Gastroesophageal sphincter (tissue), 4 donors: ENCODE data around the gene EPB41L4B. TPM values are rescaled to one million over a fixed set of nuclear protein-coding genes. Genes with fewer than 3 reads are reported as not detected.
"Not testable (repeated sequence)": the region's sequence is repeated elsewhere in the genome, so short reads cannot be mapped to it uniquely, and the experiment has no call there.

Experiments
- ATAC-seq: fragments of 150-250 bp; one replicate; pipeline ENCODE4 v1.9.1; 2016; ENCODE audit warnings: mild to moderate bottlenecking, moderate library complexity
- H3K27ac ChIP-seq, 4 donors: fragments of 200-600 bp; sonication (generic) in 3 of 4; 1 replicate in 3 of 4; 2 replicates in 1 of 4; pipeline ENCODE4 v1.5.1; 2016 to 2019
- H3K27me3 ChIP-seq: fragments of 200-600 bp; sonication (generic); one replicate; pipeline ENCODE4 v1.5.1; 2019
- H3K36me3 ChIP-seq, 2 donors: fragments of 200-600 bp; sonication (generic); one replicate each; pipeline ENCODE4 v1.5.1; 2019; ENCODE audit warnings: control low read depth in 1 of 2
- H3K4me1 ChIP-seq, 3 donors: fragments of 200-600 bp; sonication (generic); 1 replicate in 2 of 3; 2 replicates in 1 of 3; pipeline ENCODE4 v1.5.1; 2016 to 2019; ENCODE audit warnings: control low read depth in 2 of 3
- H3K4me3 ChIP-seq, 2 donors: fragments of 200-600 bp; sonication (generic); one replicate each; pipeline ENCODE4 v1.5.1; 2019; ENCODE audit warnings: mild to moderate bottlenecking in 1 of 2, moderate library complexity in 1 of 2
- H3K9me3 ChIP-seq, 3 donors: fragments of 200-600 bp; sonication (generic); one replicate each; pipeline ENCODE4 v1.5.1; 2017 to 2019; ENCODE audit warnings: control low read depth in 2 of 3
- CTCF ChIP-seq, 4 experiments: fragments of 200-600 bp in 2 of 4; fragments of 450-650 bp in 2 of 4; sonication (generic) in 1 of 4; IDR thresholded peaks; one replicate each; pipeline ENCODE4 v1.5.1; 2017 to 2019; ENCODE audit warnings: antibody characterized with exemption in 4 of 4, mild to moderate bottlenecking in 2 of 4, moderate library complexity in 2 of 4
- EP300 ChIP-seq: sonication (generic); formaldehyde crosslinking; IDR thresholded peaks from one replicate; pipeline ENCODE4 v1.6.1; 2017; ENCODE audit warnings: antibody characterized with exemption, mild to moderate bottlenecking
- POLR2A ChIP-seq, 2 donors: fragments of 450-650 bp; IDR thresholded peaks; one replicate each; pipeline ENCODE4 v1.6.1; 2017; ENCODE audit warnings: antibody characterized with exemption in 2 of 2, mild to moderate bottlenecking in 2 of 2, moderate library complexity in 1 of 2
- POLR2AphosphoS5 ChIP-seq: sonication (generic); formaldehyde crosslinking; IDR thresholded peaks from one replicate; pipeline ENCODE4 v1.6.1; 2017; ENCODE audit warnings: antibody characterized with exemption
- WGBS, 2 donors: methylation state at CpG; one replicate each; pipeline ENCODE4 v1.1.5; 2018; ENCODE audit warnings: low coverage in 1 of 2; 5-methylcytosine and 5-hydroxymethylcytosine counted together
- total RNA-seq, 4 donors: library from RNA; depleted of rRNA; stranded (reverse); fragments of >200 nt; gene quantifications; one replicate each; pipeline ENCODE4 v1.1.0, GENCODE V29; 2016

EPB41L4B gene
- total RNA-seq, 4 donors from 2014 or later, result 1.2 to 1.7 (median 1.4) TPM; not detected in 1

GRCh38 chr9:109342878-109343277 is 22.0 kb upstream of the EPB41L4B start:
- Histone ChIP-seq H3K27ac (no peak overlapping the region), H3K36me3 (no peaks in the 10 kb centered on the region), H3K4me3 (no peak overlapping the region), H3K27me3 (no peaks in the 10 kb centered on the region), H3K9me3 (no peaks in the 10 kb centered on the region), H3K4me1 (no peaks in the 10 kb centered on the region)
- 85% methylated on average over 4 of the region's 4 CpGs; no CpG with 5 or more reads in 1 of the 2 donors for WGBS, 2 donors
- ATAC-seq, result no peak
- TF ChIP-seq EP300 (no peak), POLR2AphosphoS5 (no peak), CTCF (IDR thresholded peaks at IDR 0.05) (no peak), POLR2A (IDR thresholded peaks at IDR 0.05) (no peak)

- WGBS, 2 donors, result 40 to 80% methylated on average over 2 to 3 of the region's 6 CpGs
- H3K27ac ChIP-seq, result no peak overlapping the region
- H3K36me3 ChIP-seq, result no peaks in the 10 kb centered on the region
- TF ChIP-seq CTCF (IDR thresholded peaks at IDR 0.05), result no peak
- TF ChIP-seq POLR2AphosphoS5, result no peak
- no peak for TF ChIP-seq EP300
- no peak for TF ChIP-seq POLR2A (IDR thresholded peaks at IDR 0.05)
- no peaks in the 10 kb centered on the region for H3K27me3 ChIP-seq
- H3K4me3 ChIP-seq, result no peak overlapping the region
- no peak for ATAC-seq
- H3K4me1 ChIP-seq, result no peaks in the 10 kb centered on the region
- H3K9me3 ChIP-seq, result no peaks in the 10 kb centered on the region
These were observed 20.7 kb upstream of the EPB41L4B start for GRCh38 chr9:109341561-109341960.

- ATAC-seq, H3K9me3 ChIP-seq, H3K4me3 ChIP-seq, H3K36me3 ChIP-seq, H3K4me1 ChIP-seq, H3K27ac ChIP-seq, H3K27me3 ChIP-seq: not testable (repeated sequence)
- 83 to 93% methylated on average over 4 to 7 of the region's 7 CpGs for WGBS, 2 donors
These were observed 20.1 kb upstream of the EPB41L4B start for GRCh38 chr9:109340979-109341378.

- Histone ChIP-seq H3K4me1 (no peaks in the 10 kb centered on the region), H3K27me3 (no peaks in the 10 kb centered on the region), H3K4me3 (no peak overlapping the region), H3K27ac (no peak overlapping the region), H3K36me3 (no peaks in the 10 kb centered on the region), H3K9me3 (no peaks in the 10 kb centered on the region)
- no peak for ATAC-seq
- TF ChIP-seq CTCF (IDR thresholded peaks at IDR 0.05) (no peak), POLR2A (IDR thresholded peaks at IDR 0.05) (no peak), POLR2AphosphoS5 (no peak), EP300 (no peak)
- 75 to 82% methylated on average over 3 of the region's 3 CpGs for WGBS, 2 donors
These were observed 15.6 kb upstream of the EPB41L4B start for GRCh38 chr9:109336409-109336808.

GRCh38 chr9:109335929-109336328 is 15.1 kb upstream of the EPB41L4B start:
- WGBS, 2 donors, result 88 to 92% methylated on average over 2 of the region's 2 CpGs
- Histone ChIP-seq H3K27me3 (no peaks in the 10 kb centered on the region), H3K4me1 (no peaks in the 10 kb centered on the region), H3K4me3 (no peak overlapping the region), H3K27ac (no peak overlapping the region), H3K36me3 (no peaks in the 10 kb centered on the region), H3K9me3 (no peaks in the 10 kb centered on the region)
- no peak for ATAC-seq
- TF ChIP-seq EP300 (no peak), POLR2A (IDR thresholded peaks at IDR 0.05) (no peak), POLR2AphosphoS5 (no peak), CTCF (IDR thresholded peaks at IDR 0.05) (no peak)

GRCh38 chr9:109335121-109335520 is 14.3 kb upstream of the EPB41L4B start:
- no peak for TF ChIP-seq POLR2A (IDR thresholded peaks at IDR 0.05)
- no peak for TF ChIP-seq EP300
- TF ChIP-seq POLR2AphosphoS5, result no peak
- no peak for TF ChIP-seq CTCF (IDR thresholded peaks at IDR 0.05)
- WGBS, 2 donors, result 68 to 69% methylated on average over 7 of the region's 7 CpGs
- Histone ChIP-seq H3K27me3 (no peaks in the 10 kb centered on the region), H3K36me3 (no peaks in the 10 kb centered on the region), H3K27ac (no peak overlapping the region), H3K4me3 (no peak overlapping the region), H3K9me3 (no peaks in the 10 kb centered on the region), H3K4me1 (no peaks in the 10 kb centered on the region)
- no peak for ATAC-seq
